Thyroid gland (tissue), 4 donors: Measurements from ENCODE around the gene CSF3R. TPM values are rescaled to one million over a fixed set of nuclear protein-coding genes. Genes with fewer than 3 reads are reported as not detected.

Experiments used
- DNase-seq, 2 donors: peaks; one replicate each; pipeline ENCODE4 v3.0.0-alpha.2; 2019
- H3K27ac ChIP-seq, 3 donors: fragments of 200-600 bp; sonication (generic); 1 replicate in 2 of 3; 2 replicates in 1 of 3; pipeline ENCODE4 v1.5.1; 2016 to 2019; ENCODE audit warnings: mild to moderate bottlenecking in 1 of 3, moderate library complexity in 1 of 3
- H3K27me3 ChIP-seq: fragments of 200-600 bp; sonication (generic); one replicate; pipeline ENCODE4 v1.5.1; 2019
- H3K36me3 ChIP-seq, 2 donors: fragments of 200-600 bp; sonication (generic); one replicate each; pipeline ENCODE4 v1.5.1; 2016 to 2019
- H3K4me1 ChIP-seq, 2 donors: fragments of 200-600 bp; sonication (generic); one replicate each; pipeline ENCODE4 v1.5.1; 2017 to 2019
- H3K4me3 ChIP-seq, 3 donors: fragments of 200-600 bp; sonication (generic); replicated peaks in 1 of 3; 1 replicate in 2 of 3; 2 replicates in 1 of 3; pipeline ENCODE4 v1.5.1; 2016; ENCODE audit warnings: mild to moderate bottlenecking in 1 of 3
- H3K9me3 ChIP-seq: fragments of 200-600 bp; sonication (generic); one replicate; pipeline ENCODE4 v1.5.1; 2017
- CTCF ChIP-seq, 6 experiments: fragments of 200-600 bp in 3 of 6; fragments of 450-650 bp in 3 of 6; sonication (generic) in 3 of 6; IDR thresholded peaks; one replicate each; pipeline ENCODE4 v1.5.1; 2016 to 2019; ENCODE audit warnings: antibody characterized with exemption in 6 of 6, mild to moderate bottlenecking in 2 of 6, inconsistent platforms in 1 of 6, moderate library complexity in 1 of 6
- POLR2A ChIP-seq, 2 donors: fragments of 450-650 bp; IDR thresholded peaks; one replicate each; pipeline ENCODE4 v1.6.1; 2017; ENCODE audit warnings: antibody characterized with exemption in 2 of 2, mild to moderate bottlenecking in 2 of 2, moderate library complexity in 1 of 2
- WGBS, 2 donors: methylation state at CpG; one replicate each; pipeline ENCODE4 v1.1.5; 2017; 5-methylcytosine and 5-hydroxymethylcytosine counted together
- intact Hi-C: fragments of 100-400 bp; cut with DNase I; formaldehyde crosslinking; loops from one replicate; pipeline ENCODE4 v1.15.1; 2023
- small RNA-seq: library from RNA; depleted of rRNA; stranded (forward); fragments of <200 nt; gene quantifications from one replicate; pipeline ENCODE3, GENCODE V24; 2016
- total RNA-seq, 4 donors: library from RNA; depleted of rRNA; stranded (reverse); fragments of >200 nt; gene quantifications; one replicate each; pipeline ENCODE4 v1.2.3, GENCODE V29; 2016

Gene CSF3R
- total RNA-seq, 4 donors from 2014 or later = 3.5 to 7.9 (median 7.1) TPM

GRCh38 chr1:36419140-36419539 is 63.6 kb downstream of the CSF3R start:
- intact Hi-C loops = no loop called here
- TF ChIP-seq POLR2A (IDR thresholded peaks at IDR 0.05) (no peak), CTCF (IDR thresholded peaks at IDR 0.05) (no peak)
- Histone ChIP-seq H3K4me1 (peaks cover 0 to 4% of the 10 kb centered on the region in 2 donors), H3K27me3 (no peaks in the 10 kb centered on the region), H3K9me3 (no peaks in the 10 kb centered on the region), H3K36me3 (peaks cover 16 to 25% of the 10 kb centered on the region in 2 donors), H3K4me3 (no peak overlapping the region), H3K27ac (no peak overlapping the region)
- 88 to 93% methylated on average over 3 of the region's 3 CpGs for WGBS, 2 donors
- no peak for DNase-seq

- intact Hi-C loops = no loop called here
These were observed 64.8 kb downstream of the CSF3R start for GRCh38 chr1:36417931-36418330.

More at GRCh38 chr1:36417931-36418330, 64.8 kb downstream of the CSF3R start:
- WGBS, 2 donors = 87 to 95% methylated on average over 9 of the region's 9 CpGs
- DNase-seq = no peak
- Histone ChIP-seq H3K4me3 (no peak overlapping the region), H3K36me3 (peaks cover 16 to 20% of the 10 kb centered on the region in 2 donors), H3K27ac (no peak overlapping the region), H3K27me3 (no peaks in the 10 kb centered on the region), H3K4me1 (peaks cover 0 to 4% of the 10 kb centered on the region in 2 donors), H3K9me3 (no peaks in the 10 kb centered on the region)
- TF ChIP-seq CTCF (IDR thresholded peaks at IDR 0.05) = no peak

Small RNA genes lying within 50 kb of the gene (small RNA-seq; reads per million reads assigned to genes)
- 3.0 reads per million, percentile 74 among the genes with 10 or more reads in this experiment for gene SNORA63C

Other genes with a start within 250 kb of the CSF3R start
- gene SH3D21, start 176.5 kb downstream of the CSF3R start, total RNA-seq = 10 to 100 TPM; 10.7 to 25.1 (median 16.9) TPM
- gene EVA1B, start 159.3 kb downstream of the CSF3R start, total RNA-seq = 10 to 100 TPM; 30.7 to 71.5 (median 52.5) TPM
- 10 to 100 TPM; 37.0 to 61.1 (median 50.9) TPM for gene STK40, start 97.0 kb downstream of the CSF3R start, total RNA-seq
- 10 to 100 TPM; 19.1 to 52.7 (median 49.0) TPM for gene LSM10, start 85.0 kb downstream of the CSF3R start, total RNA-seq
- gene OSCP1, start 32.5 kb downstream of the CSF3R start, total RNA-seq = 10 to 100 TPM; 15.2 to 31.9 (median 19.5) TPM
- gene MRPS15, start 18.5 kb downstream of the CSF3R start, total RNA-seq = 10 to 100 TPM; 45.6 to 85.9 (median 56.3) TPM